ENCODE results near the gene HSPB7.
"Not testable (repeated sequence)": the region's sequence is repeated elsewhere in the genome, so short reads cannot be mapped to it uniquely, and the experiment has no call there.

The HSPB7 gene

DNA sequence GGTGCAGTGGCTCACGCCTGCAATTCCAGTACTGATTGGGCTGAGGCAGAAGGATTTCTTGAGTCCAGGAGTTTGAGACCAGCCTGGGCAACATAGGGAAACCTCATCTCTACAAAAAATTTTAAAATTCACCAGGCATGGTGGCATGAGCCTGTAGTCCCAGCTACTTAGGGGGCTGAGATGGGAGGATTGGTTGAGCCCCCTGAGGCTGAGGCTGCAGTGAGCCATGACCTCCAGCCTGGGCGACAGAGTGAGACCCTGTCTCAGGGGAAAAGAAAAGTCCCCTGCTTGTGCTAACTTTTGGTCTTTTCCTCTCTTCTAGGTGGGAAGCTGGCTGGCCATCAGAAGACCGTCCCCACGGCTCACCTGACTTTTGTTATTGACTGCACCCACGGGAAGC lies 12.2 kb downstream of the HSPB7 start:
- DNase-seq = no peak

DNA sequence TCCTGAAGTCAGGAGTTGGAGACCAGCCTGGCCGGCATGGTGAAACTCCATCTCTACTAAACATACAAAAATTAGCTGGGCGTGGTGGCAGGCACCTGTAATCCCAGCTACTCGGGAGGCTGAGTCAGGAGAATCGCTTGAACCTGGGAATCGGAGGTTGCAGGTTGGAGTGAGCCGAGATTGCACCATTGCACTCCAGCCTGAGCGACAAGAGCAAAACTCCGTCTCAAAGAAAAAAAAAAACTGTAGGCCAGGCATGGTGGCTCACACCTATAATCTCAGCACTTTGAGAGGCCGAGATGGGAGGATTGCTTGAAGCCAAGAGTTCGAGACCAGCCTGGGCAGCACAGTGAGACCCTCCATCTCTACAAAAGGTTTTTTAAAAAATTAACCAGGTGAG lies 16.6 kb downstream of the HSPB7 start:
- DNase-seq = not testable (repeated sequence)

DNA sequence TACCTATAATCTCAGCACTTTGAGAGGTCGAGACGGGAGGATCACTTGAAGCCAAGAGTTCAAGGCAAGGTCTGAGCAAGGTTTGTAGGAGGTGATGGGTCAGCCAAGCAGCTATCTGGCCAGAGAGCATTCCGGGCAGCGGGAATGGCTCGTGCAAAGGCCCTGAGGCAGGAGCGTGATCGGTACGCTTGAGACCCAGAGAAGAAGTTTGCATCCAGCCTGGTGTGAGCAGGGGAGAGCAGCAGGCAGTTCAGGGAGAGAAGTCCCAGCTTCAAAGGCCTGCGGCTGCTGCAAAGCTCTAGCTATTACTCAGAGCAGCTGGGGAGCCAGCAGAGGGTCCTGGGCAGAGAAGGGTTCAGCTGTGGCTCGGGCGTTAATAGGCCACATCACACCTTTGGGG lies 18.9 kb downstream of the HSPB7 start:
- no peak for DNase-seq

DNA sequence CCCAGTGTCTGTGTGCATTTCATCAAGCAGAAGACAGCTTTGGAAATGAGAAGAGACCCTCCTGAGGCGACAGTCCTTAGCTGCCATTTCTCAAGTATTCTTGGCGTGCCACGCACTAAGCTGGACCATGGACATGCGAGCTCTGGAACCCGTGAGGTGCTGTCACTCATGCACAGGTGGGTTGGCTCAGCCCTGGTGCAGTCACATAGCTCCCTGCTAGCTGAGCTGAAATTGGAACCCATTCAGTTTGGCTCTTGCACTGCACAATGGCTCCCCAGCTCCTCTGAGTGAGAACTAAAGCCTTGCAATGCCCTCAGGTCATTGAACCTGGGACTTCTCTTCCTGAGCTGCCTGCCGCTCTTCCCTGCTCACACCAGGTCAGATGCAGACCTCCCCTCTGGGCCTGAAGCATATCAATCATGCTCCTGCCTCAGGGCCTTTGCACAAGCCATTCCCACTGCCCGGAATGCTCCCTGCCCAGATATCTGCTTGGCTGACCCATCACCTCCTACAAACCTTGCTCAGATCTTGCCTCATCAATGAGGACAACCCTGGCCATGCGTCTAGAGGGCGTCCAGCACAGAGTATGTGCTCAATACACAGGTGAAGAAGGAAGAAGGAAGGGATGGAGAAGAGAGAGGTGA lies 20.1 kb downstream of the HSPB7 start:
- no peak for DNase-seq

DNA sequence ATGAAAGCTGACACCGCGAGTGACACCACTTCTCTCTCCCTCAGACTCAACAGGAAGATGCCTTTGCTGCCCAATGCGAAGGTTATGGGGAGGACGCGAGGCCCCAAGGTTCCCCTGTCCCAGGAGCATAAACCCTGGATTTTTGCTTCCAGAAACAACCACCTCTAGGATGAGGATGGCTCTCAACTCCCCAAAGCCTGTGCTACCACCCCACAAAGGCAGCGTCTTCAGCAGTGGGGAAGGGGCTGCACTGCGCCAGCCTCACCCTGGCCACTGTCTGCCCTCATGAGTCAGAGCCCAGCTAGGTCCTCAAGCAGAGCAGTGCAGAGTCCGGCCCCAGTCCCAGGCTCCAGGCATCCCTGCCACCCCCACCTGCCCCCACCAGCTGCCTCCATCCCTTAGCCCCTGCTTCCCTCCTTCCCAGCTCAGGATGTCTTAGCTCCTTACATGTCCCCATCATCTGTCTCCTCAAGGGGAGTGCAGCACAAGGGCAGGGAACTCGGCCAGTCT lies 20.7 kb downstream of the HSPB7 start:
- no peak for DNase-seq

DNA sequence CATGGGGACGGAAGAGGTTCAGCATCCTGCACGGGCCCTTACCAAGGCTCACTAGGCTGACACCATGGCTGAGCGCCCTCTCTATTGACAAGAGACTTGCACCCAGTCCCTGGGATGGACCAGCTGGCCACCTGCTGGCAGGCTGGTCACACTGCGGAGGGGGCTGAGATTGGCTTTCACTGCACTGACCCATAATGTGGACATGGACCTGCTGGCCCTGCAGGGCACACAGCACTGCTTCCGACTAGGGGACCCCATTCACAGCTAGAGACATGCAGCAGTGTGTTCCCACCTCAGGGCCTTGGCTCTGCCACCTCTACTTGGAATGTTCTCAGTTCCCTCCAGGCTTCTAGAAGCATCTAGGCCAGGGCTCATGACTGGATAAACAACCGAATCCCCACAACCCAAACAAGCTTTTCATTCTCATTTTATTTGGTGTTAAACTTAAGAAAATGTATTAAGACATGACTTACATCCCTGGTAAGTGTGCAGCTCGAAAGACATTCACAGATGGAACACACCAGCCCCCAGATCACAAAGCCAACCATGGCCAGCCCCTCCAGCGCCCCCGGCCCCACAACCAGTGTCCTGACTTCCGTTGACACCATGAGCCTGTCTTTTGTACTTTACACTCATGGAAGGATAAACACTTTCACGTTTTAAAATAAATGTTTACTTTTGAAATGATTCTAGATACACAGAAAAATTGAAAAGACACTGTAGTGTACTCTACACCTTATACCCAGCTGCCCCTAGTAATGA lies 23.1 kb downstream of the HSPB7 start:
- DNase-seq = peak in 3 of 6 experiments; percentile 9 to 23 (median 10)

DNA sequence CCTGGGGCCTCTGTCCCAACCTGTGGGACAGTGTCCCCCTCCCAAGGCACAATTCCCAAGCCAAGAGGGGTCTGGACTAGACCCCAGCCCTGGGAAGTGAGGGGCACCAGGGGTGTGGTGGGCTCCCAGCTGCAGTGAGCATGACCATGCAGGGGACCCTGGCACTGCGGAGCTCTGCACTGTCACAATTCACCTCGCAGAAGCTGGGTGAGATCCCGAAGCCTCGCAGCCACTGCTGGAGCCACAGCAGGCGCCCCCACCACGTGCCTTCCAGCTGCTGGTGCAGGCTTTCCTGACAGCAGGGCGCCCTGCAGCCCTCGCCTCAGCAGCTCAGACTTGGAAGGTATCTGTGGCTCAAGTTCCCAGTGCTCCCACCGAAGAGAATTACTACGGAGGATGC lies 23.8 kb downstream of the HSPB7 start:
- DNase-seq = no peak

DNA sequence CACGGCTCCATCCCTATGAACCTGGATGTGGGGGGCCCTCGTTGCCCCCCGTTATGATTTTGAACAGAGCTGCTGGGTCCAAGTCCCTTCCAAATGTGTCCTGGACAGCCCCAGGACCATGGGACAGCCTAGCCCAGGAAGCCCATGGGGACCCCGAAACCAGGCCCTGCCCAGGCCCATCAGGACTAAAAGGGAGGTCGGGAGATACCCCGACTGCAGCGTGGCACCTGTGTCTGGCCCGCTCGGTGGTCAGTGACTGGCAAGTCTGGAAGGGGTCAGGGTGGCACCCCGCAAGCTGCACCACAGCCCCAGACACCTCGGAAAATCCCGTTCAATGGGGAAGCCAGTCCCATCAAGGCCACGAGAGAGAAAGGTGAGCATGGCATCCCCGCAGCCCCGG lies 24.2 kb downstream of the HSPB7 start:
- DNase-seq = no peak

DNA sequence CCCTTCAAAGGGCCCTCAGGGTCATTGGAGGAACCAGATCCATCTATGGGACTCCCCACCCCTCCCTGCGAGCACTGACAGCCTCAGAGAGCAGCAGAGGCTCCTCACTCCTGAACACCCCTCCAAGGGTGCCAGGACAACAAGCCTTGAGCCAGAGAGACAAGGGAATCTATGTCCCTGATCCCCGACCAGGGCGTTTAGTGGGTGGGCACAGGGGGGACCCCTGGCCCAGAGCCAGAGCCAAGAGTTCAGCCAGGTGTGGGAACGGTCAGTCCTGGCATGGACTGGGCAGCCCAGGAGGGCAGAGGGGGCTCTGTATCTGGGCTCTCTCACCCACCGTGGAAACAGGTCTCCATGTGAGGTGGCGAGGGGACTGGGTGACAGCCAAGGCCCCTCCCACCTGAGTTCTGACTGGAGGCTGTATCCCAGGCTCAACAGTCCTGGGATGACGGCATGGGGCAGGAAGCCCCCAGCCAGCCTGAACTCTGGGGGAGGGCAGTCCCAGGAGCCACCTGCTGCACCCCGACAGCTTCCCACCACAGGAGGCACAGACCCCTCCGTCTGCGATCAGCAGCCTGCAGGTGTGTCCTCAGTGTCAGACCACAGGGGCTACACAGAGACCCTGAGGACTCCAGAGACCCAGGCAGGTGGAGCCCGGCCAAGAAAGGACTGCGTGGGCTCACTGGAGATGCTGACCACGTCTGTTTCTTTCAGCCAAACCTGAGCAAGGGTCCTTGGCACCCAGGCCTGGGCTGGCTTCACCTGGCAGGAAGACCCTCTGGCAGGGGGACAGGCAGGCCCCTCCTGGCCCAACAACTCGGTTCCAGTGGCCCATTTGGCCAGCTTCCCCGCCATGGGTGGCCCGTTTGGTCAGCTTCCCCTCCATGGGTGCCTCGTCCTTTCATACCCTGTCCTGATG lies 25.0 kb downstream of the HSPB7 start:
- DNase-seq = no peak

DNA sequence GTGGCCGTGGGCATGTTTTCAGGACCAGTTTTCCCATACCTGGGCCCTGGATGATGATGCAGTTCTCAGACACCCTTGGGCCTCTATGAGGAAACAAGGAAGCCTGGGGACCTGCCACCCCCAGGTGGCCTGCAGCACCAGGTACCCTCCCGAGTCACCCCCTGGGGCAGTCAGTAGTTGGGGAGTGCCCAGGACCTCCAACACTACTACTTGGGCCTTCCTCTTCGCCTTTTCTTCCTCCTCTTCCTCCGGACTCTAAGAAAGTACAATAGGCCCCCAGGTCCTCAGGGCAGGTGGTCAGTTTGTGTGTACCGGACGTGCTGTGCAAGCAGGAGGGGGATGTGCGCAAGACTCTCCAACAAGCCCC lies 25.7 kb downstream of the HSPB7 start:
- no peak for DNase-seq

DNA sequence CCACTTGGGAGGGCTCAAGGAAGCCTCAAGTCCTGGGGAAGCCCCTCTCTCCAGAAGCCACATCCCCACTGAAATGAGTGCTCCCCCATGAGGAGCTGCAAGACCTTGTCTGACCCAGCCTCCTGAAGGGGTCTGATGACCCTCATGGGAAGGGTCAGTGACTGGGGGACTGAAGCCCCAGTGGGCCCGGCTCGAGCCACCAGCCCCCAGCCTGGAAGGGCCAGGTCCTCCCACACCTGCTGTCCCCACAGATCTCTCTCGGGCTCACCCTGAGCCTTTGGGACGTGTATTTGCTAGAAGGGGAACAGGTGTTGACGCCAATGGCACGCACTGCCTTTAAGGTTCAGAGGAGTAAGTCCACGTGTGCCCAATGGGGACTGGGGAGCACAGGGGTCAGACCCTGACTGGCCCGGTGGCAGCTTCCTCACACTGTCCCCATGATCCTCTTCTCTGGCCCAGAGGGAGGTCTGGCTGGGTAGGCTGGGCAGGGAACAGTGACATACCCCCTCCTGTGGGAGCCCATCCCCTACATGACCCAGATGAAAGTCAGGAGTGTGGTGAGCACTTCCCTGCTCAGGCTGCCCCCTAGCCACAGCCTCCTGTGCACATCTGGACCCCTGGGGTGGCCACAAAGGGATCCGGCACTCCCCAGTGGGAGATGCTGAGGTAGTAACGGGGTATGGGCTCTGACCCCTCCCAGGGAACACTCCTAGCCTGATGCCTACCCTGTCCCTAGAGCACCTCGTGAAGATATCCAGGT lies 26.2 kb downstream of the HSPB7 start:
- no peak for DNase-seq

DNA sequence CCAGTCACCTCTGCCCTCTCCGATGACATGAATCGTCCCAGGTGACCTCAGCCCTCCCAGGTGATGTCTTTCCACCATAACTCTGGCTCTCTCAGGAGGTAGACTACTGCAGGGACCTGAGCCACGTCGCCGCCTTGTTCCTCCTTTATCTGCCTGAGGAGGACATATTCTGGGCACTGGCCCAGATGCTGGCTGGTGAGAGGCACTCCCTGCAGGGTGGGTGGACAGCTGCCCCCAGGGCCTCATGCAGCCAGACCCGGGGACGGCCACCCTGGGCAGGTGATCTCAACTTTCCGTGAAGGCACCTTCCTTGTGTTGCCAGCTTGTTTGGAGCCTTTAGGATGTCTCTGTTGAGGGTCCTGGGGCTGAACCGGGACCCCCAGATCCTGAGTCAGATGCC lies 28.1 kb downstream of the HSPB7 start:
- no peak for DNase-seq

DNA sequence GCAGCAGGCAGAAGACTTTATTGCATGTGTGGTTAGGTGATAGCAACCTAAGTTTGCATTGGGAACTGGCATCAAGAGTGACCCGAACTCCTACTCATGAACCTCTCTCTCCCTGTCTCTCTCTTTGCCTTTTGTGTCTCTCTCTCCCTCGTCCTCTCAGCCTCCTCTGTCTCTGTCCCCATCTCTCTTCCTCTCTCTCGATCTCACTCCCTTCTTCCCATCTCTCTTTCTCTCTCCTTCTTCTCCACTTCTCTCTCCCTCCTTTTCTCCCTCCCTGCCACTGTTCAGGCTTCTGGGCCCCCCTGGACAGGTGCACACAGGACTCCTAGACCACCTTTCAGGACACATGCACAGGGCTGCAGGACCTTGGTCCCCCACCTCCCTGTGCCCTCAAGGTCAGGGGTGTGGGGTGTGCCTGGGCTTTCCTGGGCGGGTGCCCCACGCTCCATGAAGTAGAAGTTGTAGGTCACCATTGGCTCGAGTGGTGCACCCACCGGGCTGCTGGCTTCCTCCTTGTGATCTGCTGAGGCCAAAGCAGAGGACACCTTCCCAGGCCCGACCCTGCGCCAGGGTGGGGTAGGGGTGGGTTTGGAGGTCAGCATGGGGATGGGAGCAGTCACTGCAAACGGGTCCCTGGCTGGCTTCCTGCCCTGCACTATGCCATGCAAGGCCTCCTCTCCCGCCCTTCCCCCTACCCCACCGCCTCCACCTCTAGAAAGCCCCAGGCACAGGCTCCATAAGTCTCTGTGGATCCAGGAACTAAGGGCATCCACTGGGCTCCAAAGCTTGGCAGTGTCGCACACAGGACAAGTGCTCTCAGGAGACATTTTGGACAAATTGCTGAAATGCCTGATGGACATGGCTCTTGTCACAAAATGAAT lies 28.7 kb downstream of the HSPB7 start:
- DNase-seq = no peak

DNA sequence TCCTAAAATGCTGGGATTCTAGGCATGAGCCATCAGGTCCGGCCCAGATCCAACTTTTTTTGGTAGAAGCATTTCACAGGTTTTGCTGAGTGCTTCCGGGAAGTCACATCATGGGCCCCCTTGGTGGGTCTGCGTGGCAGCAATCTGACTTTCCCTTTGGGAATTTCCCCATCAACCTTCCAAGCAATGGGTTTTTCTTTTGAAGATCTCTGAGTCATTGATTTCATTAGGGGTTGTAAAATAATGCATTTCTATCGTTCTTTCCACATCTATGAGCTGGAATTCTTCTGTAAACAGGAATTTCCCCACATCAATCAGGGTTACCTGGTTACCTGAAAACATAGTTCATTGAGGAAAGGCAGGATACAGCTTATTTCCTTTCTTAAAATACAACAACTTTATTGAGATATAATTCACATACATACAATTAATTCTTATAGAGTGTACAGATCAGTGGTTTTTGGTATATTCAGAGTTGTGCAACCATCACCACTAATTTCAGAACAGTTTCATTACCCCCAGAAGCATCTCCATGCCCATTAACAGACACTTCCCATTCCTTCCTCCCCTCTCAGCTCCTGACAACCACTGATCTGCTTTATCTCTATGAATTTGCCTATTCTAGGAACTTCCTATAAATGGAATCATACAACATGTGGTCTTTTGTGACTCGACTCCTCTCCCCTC lies 32.1 kb downstream of the HSPB7 start:
- DNase-seq = no peak

DNA sequence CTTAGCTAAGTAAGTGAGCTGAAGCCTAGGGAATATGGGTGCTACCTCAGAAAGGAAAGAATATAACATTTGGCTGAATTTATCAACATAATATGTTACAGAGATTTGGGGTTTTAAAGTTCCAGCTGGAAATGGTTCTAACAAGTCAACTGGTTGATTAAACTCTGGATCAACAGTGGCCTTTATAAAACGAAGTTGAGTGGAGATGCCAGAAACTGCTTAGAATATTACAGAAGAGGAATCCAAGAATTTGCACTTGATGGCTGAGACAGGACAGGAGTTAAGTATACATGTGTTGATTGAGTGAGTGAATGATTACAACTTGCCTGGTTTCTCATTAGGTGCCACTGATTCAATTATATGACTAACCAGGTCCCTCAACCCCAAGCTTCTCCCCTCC lies 34.6 kb downstream of the HSPB7 start:
- DNase-seq = no peak

DNA sequence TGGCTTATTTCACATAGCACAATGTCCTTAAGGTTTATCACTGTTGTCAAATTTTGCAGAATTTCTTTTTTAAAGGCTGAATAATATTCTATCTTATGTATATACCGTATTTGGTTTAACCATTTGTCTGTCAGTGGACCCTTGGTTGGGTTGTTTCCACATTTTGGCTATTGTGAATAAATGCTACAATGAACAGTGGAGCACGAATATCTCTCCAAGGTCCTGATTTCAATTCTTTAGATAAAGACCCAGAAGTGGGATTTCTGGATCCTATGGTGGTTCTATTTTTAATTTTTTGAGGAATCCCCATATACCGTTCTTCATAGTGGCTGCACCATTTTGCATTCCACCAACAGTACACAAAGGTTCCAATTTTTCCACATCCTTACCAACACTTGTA lies 36.2 kb downstream of the HSPB7 start:
- DNase-seq = no peak

DNA sequence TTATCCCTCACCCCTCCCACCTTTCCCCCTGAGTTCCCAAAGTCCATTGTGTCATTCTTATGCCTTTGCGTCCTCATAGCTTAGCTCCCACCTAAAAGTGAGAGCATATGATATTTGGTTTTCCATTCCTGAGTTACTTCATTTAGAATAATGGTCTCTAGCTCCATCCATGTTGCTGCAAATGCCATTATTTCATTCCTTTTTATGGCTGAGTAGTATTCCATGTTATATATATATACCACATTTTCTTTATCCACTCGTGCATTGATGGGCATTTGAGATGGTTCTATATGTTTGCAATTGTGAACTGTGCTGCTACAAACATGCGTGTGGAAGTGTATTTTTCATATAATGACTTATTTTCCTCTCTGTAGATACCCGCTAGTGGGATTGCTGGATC lies 39.9 kb downstream of the HSPB7 start:
- not testable (repeated sequence) for DNase-seq

DNA sequence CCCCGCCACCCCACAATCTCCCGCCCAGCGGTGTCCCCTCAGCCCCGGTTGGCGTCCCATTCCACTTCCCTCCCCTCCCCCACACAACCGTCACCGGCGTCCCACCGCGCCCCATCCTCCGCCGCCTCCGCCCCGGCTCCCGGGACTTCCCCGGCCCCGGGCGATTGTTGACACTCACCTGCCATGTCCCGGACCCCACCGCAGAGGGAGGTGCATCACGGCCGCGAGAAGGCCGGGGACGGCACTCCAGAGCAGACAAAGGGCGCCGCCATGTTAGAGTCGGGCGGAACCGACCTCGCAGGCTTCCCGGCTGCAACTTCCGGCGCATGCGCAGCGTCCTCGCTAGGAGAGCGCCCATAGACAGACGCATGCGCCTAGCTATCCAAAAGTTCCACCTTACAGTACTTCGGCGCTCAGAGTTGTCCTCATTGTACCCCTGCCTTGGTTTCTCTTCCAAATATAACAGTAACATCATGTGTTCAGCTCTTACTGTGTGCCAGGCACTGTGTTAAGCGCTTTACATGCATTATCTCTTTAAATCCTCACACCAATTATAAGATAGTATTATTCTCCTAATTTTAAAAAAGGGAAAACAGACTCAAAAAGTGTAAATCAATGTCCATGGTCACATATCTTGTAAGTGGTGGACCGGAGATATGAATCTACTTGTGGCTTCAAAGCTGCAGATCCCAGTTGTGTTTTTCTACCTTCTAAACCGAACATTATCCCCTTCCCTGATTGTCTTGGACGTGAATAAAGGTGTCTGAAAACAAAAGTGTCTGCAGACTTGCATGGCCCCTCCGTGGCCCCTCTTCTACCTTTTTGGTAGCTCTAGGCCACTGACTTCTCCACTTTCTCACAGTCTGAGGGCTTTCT lies 41.8 kb downstream of the HSPB7 start, which contains the start of gene ZBTB17:
ZBTB17 (minus strand) TSS at position 297 of the 876 bp plus-strand sequence. CDS start 27,606 bp downstream, outside the sequence.
- peak; percentile 88 to 95 (median 94) for DNase-seq

DNA sequence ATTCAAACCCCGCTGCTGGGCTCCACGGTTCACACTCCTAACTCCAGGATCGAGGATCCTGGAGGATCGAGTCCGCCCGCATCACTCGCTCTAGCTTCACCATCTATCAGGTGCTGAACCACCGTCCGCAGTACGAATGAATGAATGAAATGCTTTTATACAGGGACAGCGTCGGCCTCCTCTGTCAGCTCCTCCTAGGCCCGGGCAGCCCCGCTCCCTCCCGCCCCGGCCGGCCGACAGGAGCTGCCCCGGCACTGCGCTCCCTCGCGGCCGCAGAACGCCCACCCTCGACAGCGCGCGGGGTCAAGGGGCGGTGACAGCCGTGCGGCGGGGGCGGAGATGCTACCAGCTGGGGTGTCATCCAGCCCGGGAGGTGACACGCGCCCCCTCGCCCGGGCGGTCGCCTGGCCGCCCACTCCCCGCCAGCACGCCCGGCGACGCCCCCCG lies 42.5 kb downstream of the HSPB7 start:
- peak in 2 of 6 experiments; percentile 54 to 74 for DNase-seq

DNA sequence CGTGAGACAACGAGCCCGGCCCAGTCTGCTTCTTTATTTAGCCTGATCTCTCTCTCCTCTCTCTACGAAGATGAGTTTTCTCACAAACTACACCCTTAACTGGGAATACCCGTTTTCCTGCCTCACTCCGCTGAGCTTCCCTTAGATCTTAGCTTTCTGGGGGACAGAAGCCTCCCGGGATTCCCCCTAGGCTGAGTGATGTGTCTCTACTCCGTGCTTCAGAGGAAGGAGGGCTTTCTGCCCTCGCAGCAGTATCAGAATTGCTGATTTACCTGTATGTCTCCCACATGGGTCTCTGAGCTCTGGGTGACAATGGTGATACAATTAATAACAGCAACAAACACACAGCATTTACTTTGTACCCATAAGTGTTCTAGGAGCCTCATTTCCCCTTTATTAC lies 43.0 kb downstream of the HSPB7 start:
- no peak for DNase-seq
